ENCODE data around the gene ARRB2. TPM values are rescaled to one million over a fixed set of nuclear protein-coding genes. Genes with fewer than 3 reads are reported as not detected.

Gene ARRB2
- total and polyA plus RNA-seq, 2 of the 13 experiments (the other 11 are each of a cell fraction or from before 2014, with no cell fraction given): 21.5 to 49.2 TPM

- TF ChIP-seq NCOA1 (CRISPR knock-in tag; IDR thresholded peaks at IDR 0.05): no peak
- peak; percentile 57; the same call in 1 of the 2 replicates for TF ChIP-seq DMAP1 (CRISPR knock-in tag; IDR thresholded peaks at IDR 0.05)
- TF ChIP-seq MEIS2 (CRISPR knock-in tag; IDR thresholded peaks at IDR 0.05): peak; percentile 31; the same call in 1 of the 2 replicates
- no peak for TF ChIP-seq MYNN (CRISPR knock-in tag; IDR thresholded peaks at IDR 0.05; ENCODE audit: low read depth)
- no peak for TF ChIP-seq ZNF317 (CRISPR knock-in tag; IDR thresholded peaks at IDR 0.05)
- TF ChIP-seq ZNF431 (CRISPR knock-in tag; IDR thresholded peaks at IDR 0.05; ENCODE audit: borderline replicate concordance, low read depth): 0 out of 2 replicates have a peak, but pooled peaks have one; percentile 52
- TF ChIP-seq PHF8 (CRISPR knock-in tag; IDR thresholded peaks at IDR 0.05): peak; percentile 35; the same call in 1 of the 2 replicates
- TF ChIP-seq ZBTB49 (CRISPR knock-in tag; IDR thresholded peaks at IDR 0.05; ENCODE audit: borderline replicate concordance): no peak
- TF ChIP-seq PITX1 (CRISPR knock-in tag; IDR thresholded peaks at IDR 0.05): peak; percentile 72; the same call in 1 of the 2 replicates
- TF ChIP-seq, protein P1, sequence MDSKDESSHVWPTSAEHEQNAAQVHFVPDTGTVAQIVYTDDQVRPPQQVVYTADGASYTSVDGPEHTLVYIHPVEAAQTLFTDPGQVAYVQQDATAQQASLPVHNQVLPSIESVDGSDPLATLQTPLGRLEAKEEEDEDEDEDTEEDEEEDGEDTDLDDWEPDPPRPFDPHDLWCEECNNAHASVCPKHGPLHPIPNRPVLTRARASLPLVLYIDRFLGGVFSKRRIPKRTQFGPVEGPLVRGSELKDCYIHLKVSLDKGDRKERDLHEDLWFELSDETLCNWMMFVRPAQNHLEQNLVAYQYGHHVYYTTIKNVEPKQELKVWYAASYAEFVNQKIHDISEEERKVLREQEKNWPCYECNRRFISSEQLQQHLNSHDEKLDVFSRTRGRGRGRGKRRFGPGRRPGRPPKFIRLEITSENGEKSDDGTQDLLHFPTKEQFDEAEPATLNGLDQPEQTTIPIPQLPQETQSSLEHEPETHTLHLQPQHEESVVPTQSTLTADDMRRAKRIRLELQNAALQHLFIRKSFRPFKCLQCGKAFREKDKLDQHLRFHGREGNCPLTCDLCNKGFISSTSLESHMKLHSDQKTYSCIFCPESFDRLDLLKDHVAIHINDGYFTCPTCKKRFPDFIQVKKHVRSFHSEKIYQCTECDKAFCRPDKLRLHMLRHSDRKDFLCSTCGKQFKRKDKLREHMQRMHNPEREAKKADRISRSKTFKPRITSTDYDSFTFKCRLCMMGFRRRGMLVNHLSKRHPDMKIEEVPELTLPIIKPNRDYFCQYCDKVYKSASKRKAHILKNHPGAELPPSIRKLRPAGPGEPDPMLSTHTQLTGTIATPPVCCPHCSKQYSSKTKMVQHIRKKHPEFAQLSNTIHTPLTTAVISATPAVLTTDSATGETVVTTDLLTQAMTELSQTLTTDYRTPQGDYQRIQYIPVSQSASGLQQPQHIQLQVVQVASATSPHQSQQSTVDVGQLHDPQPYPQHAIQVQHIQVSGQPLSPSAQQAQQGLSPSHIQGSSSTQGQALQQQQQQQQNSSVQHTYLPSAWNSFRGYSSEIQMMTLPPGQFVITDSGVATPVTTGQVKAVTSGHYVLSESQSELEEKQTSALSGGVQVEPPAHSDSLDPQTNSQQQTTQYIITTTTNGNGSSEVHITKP (CRISPR knock-in tag; IDR thresholded peaks at IDR 0.05; ENCODE audit: low read depth): peak; percentile 56; the same call in 1 of the 2 replicates
- no peak for TF ChIP-seq EEA1 (CRISPR knock-in tag; IDR thresholded peaks at IDR 0.05; ENCODE audit: borderline replicate concordance)
- TF ChIP-seq ZNF589 (CRISPR knock-in tag; conservative IDR thresholded peaks at IDR 0.05): 0 out of 2 replicates have a peak, but pooled peaks have one; percentile 48
- no peak for TF ChIP-seq ZNF296 (CRISPR knock-in tag; conservative IDR thresholded peaks at IDR 0.05)
- TF ChIP-seq HBP1 (CRISPR knock-in tag; IDR thresholded peaks at IDR 0.05; ENCODE audit: low read depth): no peak
- TF ChIP-seq SIN3B (IDR thresholded peaks at IDR 0.05; ENCODE audit: low read length): no peak
- TF ChIP-seq PCBP1 (IDR thresholded peaks at IDR 0.05; ENCODE audit: borderline replicate concordance, low read depth, low read length): no peak
- no peak for TF ChIP-seq SMARCE1 (IDR thresholded peaks at IDR 0.05; ENCODE audit: borderline replicate concordance)
- no peak for TF ChIP-seq RORA (CRISPR knock-in tag; IDR thresholded peaks at IDR 0.05)
- no peak for TF ChIP-seq ELF1 (CRISPR knock-in tag; IDR thresholded peaks at IDR 0.05)
- no peak for TF ChIP-seq ZNF777 (CRISPR knock-in tag; IDR thresholded peaks at IDR 0.05)
- no peak for TF ChIP-seq SP1 (IDR thresholded peaks at IDR 0.05)
- TF ChIP-seq SP1 (CRISPR knock-in tag; IDR thresholded peaks at IDR 0.05): no peak
These were observed 11.0 kb downstream of the ARRB2 start (continued) for GRCh38 chr17:4721203-4722135.

Data from HepG2 (cell line).